Transverse colon (tissue), 4 donors: ENCODE data around the gene CARMIL1. TPM values are rescaled to one million over a fixed set of nuclear protein-coding genes. Genes with fewer than 3 reads are reported as not detected.

Experiments
- DNase-seq: peaks from one replicate; pipeline ENCODE4 v3.0.0-alpha.2; 2019
- H3K27ac ChIP-seq, 4 donors: fragments of 200-600 bp; sonication (generic); 2 replicates each; pipeline ENCODE4 v1.5.1; 2016 to 2018; ENCODE audit warnings: inconsistent platforms in 4 of 4
- H3K27me3 ChIP-seq: fragments of 200-600 bp; sonication (generic); 2 replicates; pipeline ENCODE4 v1.5.1; 2017; ENCODE audit warnings: inconsistent platforms
- H3K36me3 ChIP-seq, 4 donors: fragments of 200-600 bp; sonication (generic); 2 replicates each; pipeline ENCODE4 v1.5.1; 2017 to 2019; ENCODE audit warnings: inconsistent platforms in 4 of 4
- H3K4me1 ChIP-seq, 4 donors: fragments of 200-600 bp; sonication (generic); 2 replicates each; pipeline ENCODE4 v1.5.1; 2017 to 2020; ENCODE audit warnings: inconsistent platforms in 4 of 4
- H3K4me3 ChIP-seq, 4 donors: fragments of 200-600 bp; sonication (generic); 1 replicate in 1 of 4; 2 replicates in 3 of 4; pipeline versions ENCODE4 v1.5.1 to v1.6.1; 2017 to 2019; ENCODE audit warnings: inconsistent platforms in 4 of 4
- H3K9me3 ChIP-seq, 2 donors: fragments of 200-600 bp; sonication (generic); 2 replicates each; pipeline ENCODE4 v1.5.1; 2017 to 2019; ENCODE audit warnings: inconsistent platforms in 2 of 2
- CTCF ChIP-seq, 5 experiments: fragments of 200-600 bp in 3 of 5; fragments of 450-650 bp in 2 of 5; sonication (generic) in 3 of 5; IDR thresholded peaks; 1 replicate in 2 of 5; 2 replicates in 3 of 5; pipeline ENCODE4 v1.5.1; 2016 to 2017; ENCODE audit warnings: antibody characterized with exemption in 5 of 5, inconsistent platforms in 3 of 5, mild to moderate bottlenecking in 2 of 5, moderate library complexity in 1 of 5
- EP300 ChIP-seq: sonication (generic); formaldehyde crosslinking; IDR thresholded peaks from one replicate; pipeline ENCODE4 v1.6.1; 2017; ENCODE audit warnings: antibody characterized with exemption, low read depth
- POLR2A ChIP-seq: fragments of 450-650 bp; IDR thresholded peaks from one replicate; pipeline ENCODE4 v1.6.1; 2016; ENCODE audit warnings: antibody characterized with exemption, mild to moderate bottlenecking, moderate library complexity
- POLR2AphosphoS5 ChIP-seq, 3 donors: sonication (generic); formaldehyde crosslinking; IDR thresholded peaks; one replicate each; pipeline ENCODE4 v1.6.1; 2016; ENCODE audit warnings: antibody characterized with exemption in 3 of 3
- WGBS, 2 donors: methylation state at CpG; one replicate each; pipeline ENCODE4 v1.1.5; 2018; ENCODE audit warnings: low coverage in 1 of 2; 5-methylcytosine and 5-hydroxymethylcytosine counted together
- in situ Hi-C, 4 donors: fragments of 200-750 bp; cut with MboI; loops; one replicate each; pipeline versions ENCODE4 v1.15.0 to v1.15.1; 2017; ENCODE audit warnings: low sequenced_read_pairs in 3 of 4, low pct_ligation_motif_present in 1 of 4, low pct_unique_long_range_greater_than_20kb in 1 of 4
- intact Hi-C: fragments of 100-400 bp; cut with DNase I; formaldehyde crosslinking; loops from one replicate; pipeline ENCODE4 v1.15.1; 2023; ENCODE audit warnings: low total_unique reads
- total RNA-seq, 4 donors: library from RNA; depleted of rRNA; stranded (reverse); fragments of >200 nt; gene quantifications; one replicate each; pipeline ENCODE4 v1.1.0, GENCODE V29; 2016

CARMIL1 gene
- total RNA-seq, 4 donors from 2014 or later, result 25.1 to 93.5 (median 61.0) TPM

GRCh38 chr6:25301362-25301761 is 22.2 kb downstream of the CARMIL1 start:
- DNase-seq, result no peak
- Histone ChIP-seq H3K9me3 (no peaks in the 10 kb centered on the region), H3K27ac (peak overlapping the region; percentile 56 to 71 (median 63)), H3K4me3 (no peak overlapping the region), H3K4me1 (peaks cover 0 to 51% (median 20%) of the 10 kb centered on the region in 4 donors), H3K27me3 (no peaks in the 10 kb centered on the region), H3K36me3 (no peaks in the 10 kb centered on the region)
- 61% methylated on average over 2 to 3 of the region's 3 CpGs for WGBS, 2 donors
- intact Hi-C loops, result no loop called here
- no peak for TF ChIP-seq EP300
- in situ Hi-C loops, result no loop called here

GRCh38 chr6:25302151-25302550 is 23.0 kb downstream of the CARMIL1 start:
- no peak for DNase-seq
- Histone ChIP-seq H3K36me3 (no peaks in the 10 kb centered on the region), H3K27me3 (no peaks in the 10 kb centered on the region), H3K4me1 (peaks cover 0 to 49% (median 19%) of the 10 kb centered on the region in 4 donors), H3K4me3 (no peak overlapping the region), H3K27ac (peak overlapping the region; percentile 60 to 71 (median 63)), H3K9me3 (no peaks in the 10 kb centered on the region)
- intact Hi-C loops, result no loop called here
- TF ChIP-seq POLR2AphosphoS5 (IDR thresholded peaks at IDR 0.05) (no peak), POLR2A (no peak), EP300 (no peak), CTCF (IDR thresholded peaks at IDR 0.05) (no peak)
- in situ Hi-C loops, result no loop called here
- 14 to 33% methylated on average over 1 of the region's 1 CpG for WGBS, 2 donors

GRCh38 chr6:25302677-25303128 is 23.5 kb downstream of the CARMIL1 start:
- in situ Hi-C loops (no loop called here), intact Hi-C loops (no loop called here)
- Histone ChIP-seq H3K9me3 (no peaks in the 10 kb centered on the region), H3K27ac (peak overlapping the region; percentile 60 to 71 (median 63)), H3K4me3 (no peak overlapping the region), H3K4me1 (peaks cover 0 to 49% (median 19%) of the 10 kb centered on the region in 4 donors), H3K36me3 (no peaks in the 10 kb centered on the region), H3K27me3 (no peaks in the 10 kb centered on the region)
- WGBS, 2 donors, result 33 to 60% methylated on average over 1 to 6 of the region's 6 CpGs
- DNase-seq, result no peak
- TF ChIP-seq EP300 (no peak), POLR2AphosphoS5 (IDR thresholded peaks at IDR 0.05) (peak in 1 of 3 donors; percentile 36)

GRCh38 chr6:25303254-25303653 is 24.1 kb downstream of the CARMIL1 start:
- no peaks in the 10 kb centered on the region for H3K27me3 ChIP-seq
- peak overlapping the region; percentile 60 to 71 (median 63) for H3K27ac ChIP-seq
- 66 to 89% methylated on average over 1 of the region's 1 CpG for WGBS, 2 donors
- intact Hi-C loops (no loop called here), in situ Hi-C loops (no loop called here)
- no peak for DNase-seq
- no peak for TF ChIP-seq EP300
- no peak for TF ChIP-seq POLR2AphosphoS5 (IDR thresholded peaks at IDR 0.05)
- TF ChIP-seq POLR2A, result no peak
- TF ChIP-seq CTCF (IDR thresholded peaks at IDR 0.05), result no peak
- peaks cover 0 to 49% (median 19%) of the 10 kb centered on the region in 4 donors for H3K4me1 ChIP-seq
- no peak overlapping the region for H3K4me3 ChIP-seq
- H3K36me3 ChIP-seq, result no peaks in the 10 kb centered on the region
- H3K9me3 ChIP-seq, result no peaks in the 10 kb centered on the region

GRCh38 chr6:25306379-25306778 is 27.2 kb downstream of the CARMIL1 start:
- WGBS, 2 donors, result 89% methylated on average over 2 of the region's 2 CpGs; no CpG with 5 or more reads in 1 of the 2 donors
- H3K4me3 ChIP-seq, result no peak overlapping the region
- peaks cover 0 to 56% (median 22%) of the 10 kb centered on the region in 4 donors for H3K4me1 ChIP-seq
- no peaks in the 10 kb centered on the region for H3K36me3 ChIP-seq
- intact Hi-C loops (no loop called here), in situ Hi-C loops (no loop called here)
- no peak for DNase-seq
- no peaks in the 10 kb centered on the region for H3K9me3 ChIP-seq
- no peaks in the 10 kb centered on the region for H3K27me3 ChIP-seq
- TF ChIP-seq POLR2AphosphoS5 (IDR thresholded peaks at IDR 0.05) (no peak), POLR2A (no peak), EP300 (no peak), CTCF (IDR thresholded peaks at IDR 0.05) (no peak)
- no peak overlapping the region for H3K27ac ChIP-seq
